ENCODE results near the gene ICAM1. TPM values are rescaled to one million over a fixed set of nuclear protein-coding genes. Genes with fewer than 3 reads are reported as not detected.

The ICAM1 gene
- total RNA-seq, 1 experiment from 2014 or later: 2.3 TPM

DNA sequence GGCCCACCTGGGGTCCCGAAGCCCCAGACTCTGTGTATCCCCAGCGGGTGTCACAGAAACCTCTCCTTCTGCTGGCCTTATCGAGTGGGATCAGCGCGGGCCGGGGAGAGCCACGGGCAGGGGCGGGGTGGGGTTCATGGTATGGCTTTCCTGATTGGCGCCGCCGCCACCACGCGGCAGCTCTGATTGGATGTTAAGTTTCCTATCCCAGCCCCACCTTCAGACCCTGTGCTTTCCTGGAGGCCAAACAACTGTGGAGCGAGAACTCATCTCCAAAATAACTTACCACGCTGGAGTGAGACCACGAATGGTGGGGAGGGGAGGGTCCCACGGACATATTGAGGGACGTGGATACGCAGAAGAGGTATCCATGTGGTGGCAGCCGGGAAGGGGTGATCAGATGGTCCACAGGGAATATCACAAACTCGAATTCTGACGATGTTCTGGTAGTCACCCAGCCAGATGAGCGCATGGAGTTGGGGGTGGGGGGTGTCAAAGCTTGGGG is 17.8 kb downstream of the ICAM1 start:
- H3K4ac ChIP-seq (ENCODE audit: low read depth, low read length): no peak overlapping the region
- H3K4me2 ChIP-seq (ENCODE audit: insufficient read depth, insufficient read length, low read length): peak overlapping the region; percentile 92
- H3K4me1 ChIP-seq (ENCODE audit: insufficient read depth, low read length): no peaks in the 10 kb centered on the region; the same call in 1 of the 2 replicates
- peak; percentile 84 for DNase-seq
- H3K9me3 ChIP-seq (ENCODE audit: control insufficient read depth, low read depth, low read length): no peaks in the 10 kb centered on the region
- H3K4me3 Mint-ChIP-seq: peak overlapping the region; percentile 59 to 92
- H4K5ac ChIP-seq (ENCODE audit: insufficient read length, low read depth, low read length): no peak overlapping the region
- H2BK20ac ChIP-seq (ENCODE audit: low read depth, low read length, poor library complexity, severe bottlenecking): no peak overlapping the region
- peaks cover 0 to 5% of the 10 kb centered on the region in 2 experiments; a peak in 3 of 5 replicates for H3K9me3 Mint-ChIP-seq
- no peak overlapping the region for H2BK120ac ChIP-seq (ENCODE audit: low read depth, low read length, poor library complexity, severe bottlenecking)
- no peak overlapping the region for H2AK5ac ChIP-seq (ENCODE audit: insufficient read length, low read length)
- peaks cover 11 to 44% of the 10 kb centered on the region in 2 experiments for H3K4me1 Mint-ChIP-seq
- H3K27me3 Mint-ChIP-seq (ENCODE audit: low read depth): peaks cover 87% of the 10 kb centered on the region
- H3K36me3 Mint-ChIP-seq (ENCODE audit: insufficient read depth in 1 of 3, low read depth in 3 of 3): peaks cover 0 to 7% (median 0%) of the 10 kb centered on the region in 3 experiments; a peak in 4 of 7 replicates
- no peak overlapping the region for H4K8ac ChIP-seq (replicated peaks; ENCODE audit: insufficient read length, low read depth, low read length)
- H4K91ac ChIP-seq (ENCODE audit: insufficient read length, low read depth, low read length): no peak overlapping the region
- no peak overlapping the region for H2BK15ac ChIP-seq (ENCODE audit: low read depth, low read length)
- H3K27ac Mint-ChIP-seq: no peak overlapping the region; a peak in 1 of 7 replicates
- no peak overlapping the region for H2BK12ac ChIP-seq (ENCODE audit: insufficient read length, low read depth, low read length)
- no peak overlapping the region for H3K9ac ChIP-seq (ENCODE audit: extremely low read depth, insufficient read length, low read length)
- H2BK5ac ChIP-seq (ENCODE audit: insufficient read length, low read length): no peak overlapping the region
- peaks cover 32% of the 10 kb centered on the region for H3K23me2 ChIP-seq (ENCODE audit: insufficient read length, low read depth, low read length, poor library complexity, severe bottlenecking)
- no peak overlapping the region for H3K14ac ChIP-seq (ENCODE audit: insufficient read depth, low read length)
- no peak overlapping the region for H3K56ac ChIP-seq (ENCODE audit: insufficient read length, low read depth, low read length)
- peaks cover 44% of the 10 kb centered on the region for H3K27me3 ChIP-seq (ENCODE audit: insufficient read depth, low read length)
- H2AFZ ChIP-seq (ENCODE audit: low read length): no peak overlapping the region
- WGBS (ENCODE audit: extremely low coverage, insufficient read length, low lambda C conversion rate): no CpG with 5 or more reads among the region's 23 CpGs
- no peak overlapping the region for H3T11ph ChIP-seq (ENCODE audit: low read length)
- no peaks in the 10 kb centered on the region for H4K20me1 ChIP-seq (ENCODE audit: control insufficient read depth, insufficient read depth, insufficient read length)
- no peak overlapping the region for H3K18ac ChIP-seq (ENCODE audit: insufficient read length, low read depth, low read length)
- H3K79me1 ChIP-seq (ENCODE audit: insufficient read depth, low read depth, low read length, poor library complexity, severe bottlenecking): no peaks in the 10 kb centered on the region
- no peak overlapping the region for H3K23ac ChIP-seq (ENCODE audit: insufficient read length, low read depth, low read length)
- H3K79me2 ChIP-seq (ENCODE audit: insufficient read depth, low read length): no peaks in the 10 kb centered on the region
- no peak for TF ChIP-seq CTCF (conservative IDR thresholded peaks at IDR 0.05)
- no peak overlapping the region for H3K27ac ChIP-seq (ENCODE audit: insufficient read length, low read depth, low read length)
